Measurements from ENCODE around the gene GSTO1.

Gene GSTO1

DNA sequence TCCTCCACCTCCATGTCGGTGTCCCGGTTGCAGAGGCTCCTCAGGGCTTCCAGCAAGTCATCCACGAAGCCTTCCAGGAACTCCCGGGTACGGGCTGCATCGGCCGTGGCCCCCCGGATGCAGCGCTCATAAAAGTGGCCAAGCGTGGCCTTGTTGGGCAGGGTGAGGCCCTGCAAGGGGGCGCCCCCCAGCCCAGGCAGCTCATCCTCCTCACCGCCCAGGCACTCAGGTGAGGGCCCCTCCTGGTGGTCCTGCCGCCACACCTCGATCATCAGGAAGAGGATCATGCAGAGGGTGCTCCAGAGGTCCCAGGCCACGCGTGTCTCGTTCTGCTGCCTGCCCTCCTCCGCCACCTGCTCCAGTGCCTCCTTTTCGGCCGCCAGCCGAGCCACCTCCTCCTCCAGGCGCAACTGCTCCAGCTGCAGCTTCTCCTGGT is 60.8 kb downstream of the GSTO1 start:
- ATAC-seq: no peak
- TF ChIP-seq ZNF70 (CRISPR knock-in tag; IDR thresholded peaks at IDR 0.05): no peak
- no peak for TF ChIP-seq ZNF8 (CRISPR knock-in tag; IDR thresholded peaks at IDR 0.05)
- no peak for TF ChIP-seq ZC3H10 (CRISPR knock-in tag; IDR thresholded peaks at IDR 0.05)
- TF ChIP-seq BACH2 (CRISPR knock-in tag; IDR thresholded peaks at IDR 0.05; ENCODE audit: borderline replicate concordance): no peak
- no peak for TF ChIP-seq ZFP30 (CRISPR knock-in tag; IDR thresholded peaks at IDR 0.05)
- no peak for TF ChIP-seq ARNTL (CRISPR knock-in tag; IDR thresholded peaks at IDR 0.05; ENCODE audit: borderline replicate concordance, low read depth)
- TF ChIP-seq GLIS3 (CRISPR knock-in tag; IDR thresholded peaks at IDR 0.05): no peak
- TF ChIP-seq, protein P1, sequence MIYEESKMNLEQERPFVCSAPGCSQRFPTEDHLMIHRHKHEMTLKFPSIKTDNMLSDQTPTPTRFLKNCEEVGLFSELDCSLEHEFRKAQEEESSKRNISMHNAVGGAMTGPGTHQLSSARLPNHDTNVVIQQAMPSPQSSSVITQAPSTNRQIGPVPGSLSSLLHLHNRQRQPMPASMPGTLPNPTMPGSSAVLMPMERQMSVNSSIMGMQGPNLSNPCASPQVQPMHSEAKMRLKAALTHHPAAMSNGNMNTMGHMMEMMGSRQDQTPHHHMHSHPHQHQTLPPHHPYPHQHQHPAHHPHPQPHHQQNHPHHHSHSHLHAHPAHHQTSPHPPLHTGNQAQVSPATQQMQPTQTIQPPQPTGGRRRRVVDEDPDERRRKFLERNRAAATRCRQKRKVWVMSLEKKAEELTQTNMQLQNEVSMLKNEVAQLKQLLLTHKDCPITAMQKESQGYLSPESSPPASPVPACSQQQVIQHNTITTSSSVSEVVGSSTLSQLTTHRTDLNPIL (CRISPR knock-in tag; IDR thresholded peaks at IDR 0.05; ENCODE audit: low read depth): no peak
- TF ChIP-seq RARB (CRISPR knock-in tag; IDR thresholded peaks at IDR 0.05): no peak
- TF ChIP-seq TCF4 (CRISPR knock-in tag; IDR thresholded peaks at IDR 0.05; ENCODE audit: borderline replicate concordance): no peak
- TF ChIP-seq CSRNP3 (CRISPR knock-in tag; IDR thresholded peaks at IDR 0.05): no peak

- no peak for ATAC-seq
- TF ChIP-seq ARNTL (CRISPR knock-in tag; IDR thresholded peaks at IDR 0.05; ENCODE audit: borderline replicate concordance, low read depth) (no peak), OSR1 (CRISPR knock-in tag; IDR thresholded peaks at IDR 0.05) (no peak), ZFP30 (CRISPR knock-in tag; IDR thresholded peaks at IDR 0.05) (no peak), RARB (CRISPR knock-in tag; IDR thresholded peaks at IDR 0.05) (no peak), TCF4 (CRISPR knock-in tag; IDR thresholded peaks at IDR 0.05; ENCODE audit: borderline replicate concordance) (no peak), ZFP3 (CRISPR knock-in tag; IDR thresholded peaks at IDR 0.05) (no peak), ESRRG (CRISPR knock-in tag; IDR thresholded peaks at IDR 0.05) (no peak), ZNF70 (CRISPR knock-in tag; IDR thresholded peaks at IDR 0.05) (no peak)
- TF ChIP-seq, protein P2, sequence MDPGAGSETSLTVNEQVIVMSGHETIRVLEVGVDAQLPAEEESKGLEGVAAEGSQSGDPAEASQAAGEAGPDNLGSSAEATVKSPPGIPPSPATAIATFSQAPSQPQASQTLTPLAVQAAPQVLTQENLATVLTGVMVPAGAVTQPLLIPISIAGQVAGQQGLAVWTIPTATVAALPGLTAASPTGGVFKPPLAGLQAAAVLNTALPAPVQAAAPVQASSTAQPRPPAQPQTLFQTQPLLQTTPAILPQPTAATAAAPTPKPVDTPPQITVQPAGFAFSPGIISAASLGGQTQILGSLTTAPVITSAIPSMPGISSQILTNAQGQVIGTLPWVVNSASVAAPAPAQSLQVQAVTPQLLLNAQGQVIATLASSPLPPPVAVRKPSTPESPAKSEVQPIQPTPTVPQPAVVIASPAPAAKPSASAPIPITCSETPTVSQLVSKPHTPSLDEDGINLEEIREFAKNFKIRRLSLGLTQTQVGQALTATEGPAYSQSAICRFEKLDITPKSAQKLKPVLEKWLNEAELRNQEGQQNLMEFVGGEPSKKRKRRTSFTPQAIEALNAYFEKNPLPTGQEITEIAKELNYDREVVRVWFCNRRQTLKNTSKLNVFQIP (CRISPR knock-in tag; IDR thresholded peaks at IDR 0.05; ENCODE audit: borderline replicate concordance, low read depth): no peak
These were observed 61.8 kb downstream of the GSTO1 start for GRCh38 chr10:104316321-104317099.
